PC-3 (cell line): Measurements from ENCODE around the gene C11orf68. TPM values are rescaled to one million over a fixed set of nuclear protein-coding genes. Genes with fewer than 3 reads are reported as not detected.

Source experiments
- ATAC-seq: fragments of 200-7000 bp; cut with Tn5 transposase; 2 replicates; pipeline ENCODE4 v1.9.1; 2020; ENCODE audit warnings: mild to moderate bottlenecking, moderate library complexity
- BruUV-seq: library from RNA; stranded (reverse); fragments of 400-500 nt; replicated peaks from 2 replicates; lab custom pipeline; 2021; lab: Mats Ljungman, UMichigan
- CTCF ChIA-PET: fragments of 300-600 bp; sonication (Branson Sonifier 250); formaldehyde crosslinking; loops from one replicate; lab custom pipeline; 2022; ENCODE audit warnings: antibody characterized with exemption; lab: Charles Lee
- POLR2A ChIA-PET: fragments of 300-600 bp; sonication (Branson Sonifier 250); formaldehyde crosslinking; loops from one replicate; lab custom pipeline; 2022; ENCODE audit warnings: antibody characterized with exemption; ENCODE audit not compliant: unreplicated experiment; lab: Charles Lee
- DNase-seq: peaks from one replicate; pipeline ENCODE4 v3.0.0-alpha.2; 2015
- H2AFZ ChIP-seq: fragments of 300-600 bp; sonication (generic); 2 replicates; pipeline ENCODE4 v1.6.0; 2016; ENCODE audit warnings: antibody characterized with exemption, low read length
- H3F3A ChIP-seq: fragments of 300-600 bp; sonication (generic); one replicate; pipeline ENCODE4 v1.6.0; 2017; ENCODE audit warnings: antibody characterized with exemption, low read length, control low read depth, mild to moderate bottlenecking; ENCODE audit not compliant: unreplicated experiment
- H3K27ac ChIP-seq: fragments of 300-600 bp; sonication (generic); 2 replicates; pipeline ENCODE4 v1.5.1; 2016; ENCODE audit warnings: mild to moderate bottlenecking, low read length
- H3K27me3 ChIP-seq: fragments of 300-600 bp; sonication (generic); 2 replicates; pipeline ENCODE4 v1.6.1; 2016; ENCODE audit warnings: low read length, mixed read lengths
- H3K36me3 ChIP-seq: fragments of 300-600 bp; sonication (generic); 2 replicates; pipeline ENCODE4 v1.6.1; 2016; ENCODE audit warnings: low read depth, mixed run types, low read length, mixed read lengths
- H3K4me1 ChIP-seq: fragments of 300-600 bp; sonication (generic); 2 replicates; pipeline ENCODE4 v1.5.1; 2016; ENCODE audit warnings: low read length; ENCODE audit not compliant: insufficient read depth
- H3K4me2 ChIP-seq: fragments of 300-600 bp; sonication (generic); 2 replicates; pipeline ENCODE4 v1.6.0; 2016; ENCODE audit warnings: low read length
- H3K4me3 ChIP-seq: fragments of 300-600 bp; sonication (generic); 2 replicates; pipeline ENCODE4 v1.5.1; 2016; ENCODE audit warnings: mild to moderate bottlenecking, low read length, mixed read lengths
- H3K79me2 ChIP-seq: fragments of 300-600 bp; sonication (generic); 2 replicates; pipeline ENCODE4 v1.6.1; 2017; ENCODE audit warnings: low read length, mixed read lengths
- H3K9ac ChIP-seq: fragments of 300-600 bp; sonication (generic); 2 replicates; pipeline ENCODE4 v1.6.0; 2016; ENCODE audit warnings: mild to moderate bottlenecking, low read length
- H3K9me2 ChIP-seq: fragments of 300-600 bp; sonication (generic); replicated peaks from 2 replicates; pipeline ENCODE4 v1.6.1; 2016; ENCODE audit warnings: mixed run types, low read length, mixed read lengths
- H3K9me3 ChIP-seq: fragments of 300-600 bp; sonication (generic); 2 replicates; pipeline ENCODE4 v1.6.1; 2016; ENCODE audit warnings: low read length, mixed read lengths
- H4K20me1 ChIP-seq: fragments of 300-600 bp; sonication (generic); 2 replicates; pipeline ENCODE4 v1.6.1; 2016; ENCODE audit warnings: low read length, mixed read lengths
- CTCF ChIP-seq: fragments of 300-600 bp; sonication (generic); conservative IDR thresholded peaks from 2 replicates; pipeline ENCODE4 v1.5.1; 2017; ENCODE audit warnings: antibody characterized with exemption, low read depth, mild to moderate bottlenecking, low read length
- EZH2 ChIP-seq: fragments of 300-600 bp; sonication (generic); IDR thresholded peaks from one replicate; pipeline ENCODE4 v1.6.1; 2017; ENCODE audit warnings: antibody characterized with exemption, mild to moderate bottlenecking, low read length; ENCODE audit not compliant: unreplicated experiment
- EZH2phosphoT487 ChIP-seq: fragments of 300-600 bp; sonication (generic); IDR thresholded peaks from 2 replicates; pipeline ENCODE4 v1.6.1; 2018; ENCODE audit warnings: mild to moderate bottlenecking, antibody characterized with exemption, low read length, borderline replicate concordance
- intact Hi-C: fragments of 100-400 bp; cut with micrococcal nuclease; formaldehyde crosslinking; loops from 2 replicates; pipeline ENCODE4 v1.9.0; 2023
- total RNA-seq: library from RNA; depleted of rRNA; stranded (reverse); fragments of >200 nt; gene quantifications from 2 replicates; pipeline ENCODE4 v1.2.3, GENCODE V29; 2014

C11orf68 gene
- total RNA-seq, 1 experiment from 2014 or later, result 61.3 TPM

GRCh38 chr11:65947603-65948125 lies 28.8 kb upstream of the C11orf68 start:
- ATAC-seq, result no peak
- intact Hi-C loops, result no loop called here
- H3K4me1 ChIP-seq, result no peaks in the 10 kb centered on the region
- no peaks in the 10 kb centered on the region for H3K36me3 ChIP-seq
- H3K27ac ChIP-seq, result no peak overlapping the region
- no peaks in the 10 kb centered on the region for H4K20me1 ChIP-seq
- no peak for DNase-seq
- H2AFZ ChIP-seq, result no peak overlapping the region
- no peak for TF ChIP-seq EZH2phosphoT487
- no peak for TF ChIP-seq EZH2
- TF ChIP-seq CTCF, result no peak
- H3K4me3 ChIP-seq, result no peak overlapping the region
- no peak overlapping the region for H3K4me2 ChIP-seq
- no peaks in the 10 kb centered on the region for H3K79me2 ChIP-seq
- H3K9me2 ChIP-seq, result no peaks in the 10 kb centered on the region
- no peaks in the 10 kb centered on the region for H3F3A ChIP-seq
- CTCF ChIA-PET, result no interaction called here
- H3K27me3 ChIP-seq, result no peaks in the 10 kb centered on the region
- BruUV-seq, result no TSS peak
- POLR2A ChIA-PET, result no interaction called here
- no peak overlapping the region for H3K9ac ChIP-seq
- H3K9me3 ChIP-seq, result no peaks in the 10 kb centered on the region

GRCh38 chr11:65947133-65947532 lies 28.3 kb upstream of the C11orf68 start:
- H4K20me1 ChIP-seq, result no peaks in the 10 kb centered on the region
- no peaks in the 10 kb centered on the region for H3K36me3 ChIP-seq
- no peaks in the 10 kb centered on the region for H3K79me2 ChIP-seq
- no peaks in the 10 kb centered on the region for H3K9me2 ChIP-seq
- no TSS peak for BruUV-seq
- no peak overlapping the region for H3K27ac ChIP-seq
- H3K9me3 ChIP-seq, result no peaks in the 10 kb centered on the region
- no peak overlapping the region for H2AFZ ChIP-seq
- CTCF ChIA-PET, result no interaction called here
- POLR2A ChIA-PET, result no interaction called here
- no peaks in the 10 kb centered on the region for H3K27me3 ChIP-seq
- H3K4me2 ChIP-seq, result no peak overlapping the region
- TF ChIP-seq EZH2, result no peak
- no peak for TF ChIP-seq EZH2phosphoT487
- TF ChIP-seq CTCF, result no peak
- intact Hi-C loops, result no loop called here
- H3F3A ChIP-seq, result no peaks in the 10 kb centered on the region
- H3K4me1 ChIP-seq, result no peaks in the 10 kb centered on the region
- no peak for ATAC-seq
- no peak overlapping the region for H3K4me3 ChIP-seq
- DNase-seq, result no peak
- H3K9ac ChIP-seq, result no peak overlapping the region

- intact Hi-C loops, result no loop called here
- CTCF ChIA-PET, result no interaction called here
- H3K4me2 ChIP-seq, result no peak overlapping the region
- H3K9me2 ChIP-seq, result no peaks in the 10 kb centered on the region
- ATAC-seq, result no peak
- no peaks in the 10 kb centered on the region for H4K20me1 ChIP-seq
- no peaks in the 10 kb centered on the region for H3K36me3 ChIP-seq
- no peak for DNase-seq
- POLR2A ChIA-PET, result no interaction called here
- H3K27me3 ChIP-seq, result no peaks in the 10 kb centered on the region
- BruUV-seq, result no TSS peak
- H3K4me3 ChIP-seq, result no peak overlapping the region
- no peak overlapping the region for H3K27ac ChIP-seq
- no peaks in the 10 kb centered on the region for H3K9me3 ChIP-seq
- H2AFZ ChIP-seq, result no peak overlapping the region
- no peak overlapping the region for H3K9ac ChIP-seq
- no peaks in the 10 kb centered on the region for H3F3A ChIP-seq
- no peak for TF ChIP-seq CTCF
- no peak for TF ChIP-seq EZH2phosphoT487
- TF ChIP-seq EZH2, result no peak
- no peaks in the 10 kb centered on the region for H3K79me2 ChIP-seq
- H3K4me1 ChIP-seq, result peaks cover 2% of the 10 kb centered on the region; the same call in 1 of the 2 replicates
These were observed 27.8 kb upstream of the C11orf68 start for GRCh38 chr11:65946655-65947054.
